HG03571 (cell line): Measurements from ENCODE around the gene TMEM214.

ENCODE experiments used
- ATAC-seq: cut with Tn5 transposase; IDR thresholded peaks from one replicate; pipeline ENCODE4 v1.9.1; 2021; ENCODE audit not compliant: unreplicated experiment

TMEM214 gene

GRCh38 chr2:27038631-27039339 is 6.0 kb downstream of the TMEM214 start:
- ATAC-seq, result no peak

- no peak for ATAC-seq
Observed at GRCh38 chr2:27039426-27039825, 6.7 kb downstream of the TMEM214 start.

GRCh38 chr2:27039871-27040270 is 7.1 kb downstream of the TMEM214 start:
- no peak for ATAC-seq

GRCh38 chr2:27040282-27040681 is 7.5 kb downstream of the TMEM214 start:
- no peak for ATAC-seq

- peak; percentile 10 for ATAC-seq
Observed at GRCh38 chr2:27041752-27042151, 9.0 kb downstream of the TMEM214 start.

GRCh38 chr2:27042159-27042661 is 9.4 kb downstream of the TMEM214 start:
- peak; percentile 68 for ATAC-seq

- no peak for ATAC-seq
Observed at GRCh38 chr2:27042985-27043634, 10.3 kb downstream of the TMEM214 start.

- peak; percentile 22 for ATAC-seq
Observed at GRCh38 chr2:27049422-27050280, 16.9 kb downstream of the TMEM214 start.

GRCh38 chr2:27050281-27050995 is 17.7 kb downstream of the TMEM214 start:
- peak; percentile 49 for ATAC-seq

GRCh38 chr2:27050996-27051901 is 18.5 kb downstream of the TMEM214 start, which contains the start of gene AGBL5:
TSS of gene AGBL5 (plus strand) at chr2:27051668. CDS start at chr2:27052959, 1,291 bp downstream.
- ATAC-seq, result peak; percentile 55

GRCh38 chr2:27051902-27052645 is 19.3 kb downstream of the TMEM214 start:
- ATAC-seq, result no peak

GRCh38 chr2:27053321-27053720 is 20.6 kb downstream of the TMEM214 start:
- no peak for ATAC-seq

- ATAC-seq, result no peak
Observed at GRCh38 chr2:27053776-27054175, 21.0 kb downstream of the TMEM214 start.

GRCh38 chr2:27054721-27055120 is 22.0 kb downstream of the TMEM214 start:
- no peak for ATAC-seq

GRCh38 chr2:27057184-27057583 is 24.4 kb downstream of the TMEM214 start:
- ATAC-seq, result no peak

- no peak for ATAC-seq
Observed at GRCh38 chr2:27058210-27058609, 25.4 kb downstream of the TMEM214 start.

GRCh38 chr2:27059141-27059820 is 26.5 kb downstream of the TMEM214 start:
- no peak for ATAC-seq

GRCh38 chr2:27060323-27060722 is 27.6 kb downstream of the TMEM214 start:
- ATAC-seq, result no peak
